GM21381 (cell line): ENCODE results near the gene OR2T29.
"Not testable (repeated sequence)": the region's sequence is repeated elsewhere in the genome, so short reads cannot be mapped to it uniquely, and the experiment has no call there.

Source experiments
- ATAC-seq: cut with Tn5 transposase; IDR thresholded peaks from one replicate; pipeline ENCODE4 v1.9.1; 2021; ENCODE audit warnings: mild to moderate bottlenecking, moderate library complexity; ENCODE audit not compliant: unreplicated experiment

Gene OR2T29

DNA sequence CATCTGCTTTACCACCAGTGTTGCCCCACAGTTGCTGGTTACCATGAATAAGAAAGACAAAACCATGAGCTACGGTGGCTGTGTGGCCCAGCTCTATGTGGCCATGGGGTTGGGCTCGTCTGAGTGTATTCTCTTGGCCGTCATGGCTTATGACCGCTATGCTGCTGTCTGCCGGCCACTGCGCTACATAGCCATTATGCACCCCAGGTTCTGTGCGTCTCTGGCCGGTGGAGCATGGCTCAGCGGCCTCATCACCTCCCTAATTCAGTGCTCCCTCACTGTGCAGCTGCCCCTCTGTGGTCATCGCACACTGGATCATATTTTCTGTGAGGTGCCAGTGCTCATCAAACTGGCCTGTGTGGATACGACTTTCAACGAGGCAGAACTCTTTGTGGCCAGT lies 40.7 kb downstream of the OR2T29 start:
- no peak for ATAC-seq

DNA sequence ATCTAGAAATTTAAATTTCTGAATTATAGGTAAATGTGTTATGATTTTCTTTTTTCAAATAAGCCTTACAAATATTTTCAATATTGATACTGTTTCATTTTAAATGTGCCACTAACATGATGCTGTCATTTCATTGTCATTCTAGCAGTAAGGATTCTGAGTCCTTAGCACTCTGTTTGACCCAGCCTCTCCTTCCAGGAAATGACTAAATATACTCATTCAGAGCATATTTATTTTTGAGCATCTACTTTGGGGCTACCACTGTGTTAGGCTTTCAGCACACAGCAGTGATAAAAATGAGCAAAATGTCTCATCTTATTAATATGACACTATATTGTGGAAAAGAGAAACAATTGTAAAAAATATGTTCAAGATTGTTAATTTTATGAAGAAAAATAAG lies 52.4 kb downstream of the OR2T29 start:
- not testable (repeated sequence) for ATAC-seq

DNA sequence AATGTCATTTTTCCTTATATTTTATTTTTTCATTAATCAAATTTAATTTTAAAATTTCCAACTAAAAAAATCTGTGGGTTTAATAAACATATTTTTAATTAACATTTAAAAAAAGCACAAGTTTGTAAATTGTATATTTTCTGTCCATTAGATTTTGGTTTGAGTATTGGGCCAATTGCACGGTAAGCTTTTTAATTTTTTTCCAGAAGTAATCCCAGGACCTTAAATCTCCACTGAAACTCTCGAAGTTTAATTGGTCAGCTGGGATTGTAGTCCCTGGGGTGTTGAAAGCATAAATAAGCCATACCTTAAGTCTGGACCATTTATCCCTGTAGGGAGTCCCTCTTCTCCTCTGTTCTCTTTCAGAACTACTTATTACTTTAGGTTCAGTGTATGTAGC lies 54.8 kb downstream of the OR2T29 start, which contains the start of gene OR2G6:
TSS of gene OR2G6 (plus strand) at position 301 of the 400 bp plus-strand sequence. CDS start 13,574 bp downstream, outside the sequence.
- ATAC-seq = not testable (repeated sequence)
